Ishikawa (cell line): Measurements from ENCODE around the gene SELPLG.

Experiments used
- CEBPB ChIP-seq: IDR thresholded peaks from 2 replicates; pipeline ENCODE4 v1.6.1; 2012
- CREB1 ChIP-seq: IDR thresholded peaks from 2 replicates; pipeline ENCODE4 v1.6.1; 2012; ENCODE audit warnings: low read depth
- EGR1 ChIP-seq: IDR thresholded peaks from 2 replicates; pipeline ENCODE4 v1.6.1; 2012
- EP300 ChIP-seq: IDR thresholded peaks from 2 replicates; pipeline ENCODE4 v1.6.1; 2012; ENCODE audit warnings: borderline replicate concordance
- FOXM1 ChIP-seq: IDR thresholded peaks from 2 replicates; pipeline ENCODE4 v1.6.1; 2012; ENCODE audit warnings: low read depth, borderline replicate concordance
- NFIC ChIP-seq: IDR thresholded peaks from 2 replicates; pipeline ENCODE4 v1.6.1; 2012
- RAD21 ChIP-seq: IDR thresholded peaks from 2 replicates; pipeline ENCODE4 v1.6.1; 2012; ENCODE audit warnings: low read depth
- TAF1 ChIP-seq: IDR thresholded peaks from 2 replicates; pipeline ENCODE4 v1.6.1; 2012; ENCODE audit warnings: low read depth, mild to moderate bottlenecking
- TCF12 ChIP-seq: IDR thresholded peaks from 2 replicates; pipeline ENCODE4 v1.6.1; 2012; ENCODE audit warnings: low read depth
- TEAD4 ChIP-seq: IDR thresholded peaks from 2 replicates; pipeline ENCODE4 v1.6.1; 2012
- YY1 ChIP-seq: IDR thresholded peaks from 2 replicates; pipeline ENCODE4 v1.6.1; 2012; ENCODE audit warnings: low read depth
- ZBTB7A ChIP-seq: IDR thresholded peaks from 2 replicates; pipeline ENCODE4 v1.6.1; 2012; ENCODE audit warnings: low read depth
- TF ChIP-seq, protein P1 (sequence below): IDR thresholded peaks from 2 replicates; pipeline ENCODE4 v1.6.1; 2012; ENCODE audit warnings: low read depth, mild to moderate bottlenecking
- TF ChIP-seq, protein P2 (sequence below): IDR thresholded peaks from 2 replicates; pipeline ENCODE4 v1.6.1; 2012
- TF ChIP-seq, protein P3 (sequence below): IDR thresholded peaks from 2 replicates; pipeline ENCODE4 v1.6.1; 2012

Gene SELPLG

DNA sequence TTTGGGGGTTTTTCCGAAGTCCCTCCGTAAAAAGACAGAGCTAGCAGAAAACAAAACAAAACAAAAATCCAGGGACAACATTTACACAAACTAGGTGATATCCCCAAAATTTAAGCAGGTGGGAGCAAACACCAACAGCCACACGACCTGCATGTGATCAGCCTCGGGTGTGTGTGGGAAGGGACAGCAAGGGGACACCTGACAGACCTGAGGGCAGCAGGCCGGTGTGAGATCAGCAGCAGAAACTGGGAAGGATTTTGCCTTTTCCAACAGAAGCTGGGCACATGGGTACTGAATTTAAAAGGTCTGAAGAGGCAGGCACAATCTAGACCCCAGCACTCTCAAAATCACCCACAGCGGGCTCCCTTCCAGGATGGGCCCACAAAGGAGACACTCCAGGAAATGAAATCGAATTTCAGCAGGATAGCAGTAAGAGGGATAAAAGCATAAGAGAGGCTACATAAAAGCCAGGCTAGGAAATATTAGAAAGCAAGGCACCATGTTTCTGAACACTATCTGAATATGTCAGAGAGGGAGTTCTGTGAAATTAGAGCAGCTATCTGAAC is 36.5 kb upstream of the SELPLG start:
- TF ChIP-seq EGR1 (no peak), ZBTB7A (no peak), NFIC (no peak), TAF1 (no peak), YY1 (no peak), EP300 (no peak)

DNA sequence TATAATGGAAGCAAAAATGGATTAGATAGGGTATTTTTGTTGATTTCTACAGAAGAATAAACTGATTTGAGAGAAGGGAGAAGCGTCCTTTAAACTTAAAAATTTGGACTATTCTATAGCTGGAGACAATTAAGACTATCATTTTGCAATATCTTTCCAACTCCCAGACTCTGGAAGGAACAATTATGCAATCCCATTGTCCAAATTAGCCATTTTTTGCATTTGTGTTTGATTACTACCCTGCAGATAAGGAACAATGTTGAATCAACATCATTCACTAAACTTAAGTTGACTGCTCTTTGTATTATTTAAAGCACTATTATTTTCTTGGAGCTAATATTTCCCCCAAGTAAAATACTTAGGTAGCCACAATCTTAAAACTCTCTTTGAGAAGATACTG is 34.8 kb upstream of the SELPLG start:
- no peak for TF ChIP-seq TEAD4
- TF ChIP-seq EP300, result no peak
- TF ChIP-seq YY1, result no peak
- TF ChIP-seq RAD21, result no peak
- TF ChIP-seq TAF1, result no peak
- no peak for TF ChIP-seq ZBTB7A
- TF ChIP-seq CREB1, result no peak
- TF ChIP-seq CEBPB, result no peak
- TF ChIP-seq, protein P1, sequence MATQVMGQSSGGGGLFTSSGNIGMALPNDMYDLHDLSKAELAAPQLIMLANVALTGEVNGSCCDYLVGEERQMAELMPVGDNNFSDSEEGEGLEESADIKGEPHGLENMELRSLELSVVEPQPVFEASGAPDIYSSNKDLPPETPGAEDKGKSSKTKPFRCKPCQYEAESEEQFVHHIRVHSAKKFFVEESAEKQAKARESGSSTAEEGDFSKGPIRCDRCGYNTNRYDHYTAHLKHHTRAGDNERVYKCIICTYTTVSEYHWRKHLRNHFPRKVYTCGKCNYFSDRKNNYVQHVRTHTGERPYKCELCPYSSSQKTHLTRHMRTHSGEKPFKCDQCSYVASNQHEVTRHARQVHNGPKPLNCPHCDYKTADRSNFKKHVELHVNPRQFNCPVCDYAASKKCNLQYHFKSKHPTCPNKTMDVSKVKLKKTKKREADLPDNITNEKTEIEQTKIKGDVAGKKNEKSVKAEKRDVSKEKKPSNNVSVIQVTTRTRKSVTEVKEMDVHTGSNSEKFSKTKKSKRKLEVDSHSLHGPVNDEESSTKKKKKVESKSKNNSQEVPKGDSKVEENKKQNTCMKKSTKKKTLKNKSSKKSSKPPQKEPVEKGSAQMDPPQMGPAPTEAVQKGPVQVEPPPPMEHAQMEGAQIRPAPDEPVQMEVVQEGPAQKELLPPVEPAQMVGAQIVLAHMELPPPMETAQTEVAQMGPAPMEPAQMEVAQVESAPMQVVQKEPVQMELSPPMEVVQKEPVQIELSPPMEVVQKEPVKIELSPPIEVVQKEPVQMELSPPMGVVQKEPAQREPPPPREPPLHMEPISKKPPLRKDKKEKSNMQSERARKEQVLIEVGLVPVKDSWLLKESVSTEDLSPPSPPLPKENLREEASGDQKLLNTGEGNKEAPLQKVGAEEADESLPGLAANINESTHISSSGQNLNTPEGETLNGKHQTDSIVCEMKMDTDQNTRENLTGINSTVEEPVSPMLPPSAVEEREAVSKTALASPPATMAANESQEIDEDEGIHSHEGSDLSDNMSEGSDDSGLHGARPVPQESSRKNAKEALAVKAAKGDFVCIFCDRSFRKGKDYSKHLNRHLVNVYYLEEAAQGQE, result no peak
- no peak for TF ChIP-seq EGR1
- TF ChIP-seq, protein P2, sequence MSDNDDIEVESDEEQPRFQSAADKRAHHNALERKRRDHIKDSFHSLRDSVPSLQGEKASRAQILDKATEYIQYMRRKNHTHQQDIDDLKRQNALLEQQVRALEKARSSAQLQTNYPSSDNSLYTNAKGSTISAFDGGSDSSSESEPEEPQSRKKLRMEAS, result no peak
- no peak for TF ChIP-seq FOXM1
- TF ChIP-seq, protein P3, sequence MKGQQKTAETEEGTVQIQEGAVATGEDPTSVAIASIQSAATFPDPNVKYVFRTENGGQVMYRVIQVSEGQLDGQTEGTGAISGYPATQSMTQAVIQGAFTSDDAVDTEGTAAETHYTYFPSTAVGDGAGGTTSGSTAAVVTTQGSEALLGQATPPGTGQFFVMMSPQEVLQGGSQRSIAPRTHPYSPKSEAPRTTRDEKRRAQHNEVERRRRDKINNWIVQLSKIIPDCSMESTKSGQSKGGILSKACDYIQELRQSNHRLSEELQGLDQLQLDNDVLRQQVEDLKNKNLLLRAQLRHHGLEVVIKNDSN, result no peak
- TF ChIP-seq NFIC, result no peak
- TF ChIP-seq TCF12, result no peak

DNA sequence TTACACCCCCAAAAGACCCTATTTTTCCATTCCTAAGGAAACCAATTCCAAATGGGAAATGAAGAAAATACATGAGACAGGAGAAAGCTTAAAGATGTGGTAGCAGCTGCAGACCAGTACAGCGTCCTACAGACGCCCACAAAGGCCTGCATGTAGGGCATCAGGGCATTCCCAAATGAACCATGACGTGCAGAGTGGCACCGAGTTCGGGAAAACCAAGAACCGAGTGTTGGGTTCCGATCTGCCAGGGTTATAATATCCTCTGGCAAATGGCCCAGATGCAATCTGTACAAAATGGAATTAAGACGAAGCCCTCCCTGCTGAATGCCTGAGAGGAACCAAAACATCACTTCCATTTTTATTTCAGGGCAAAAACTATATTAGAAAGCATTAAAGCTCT is 34.4 kb upstream of the SELPLG start:
- TF ChIP-seq ZBTB7A (no peak), YY1 (no peak), CEBPB (no peak), TEAD4 (no peak), EGR1 (no peak), TAF1 (no peak), TCF12 (no peak), NFIC (no peak), EP300 (no peak), RAD21 (no peak), FOXM1 (no peak)
- TF ChIP-seq, protein P2, result no peak
- TF ChIP-seq, protein P3, result no peak
- TF ChIP-seq, protein P1, result no peak

DNA sequence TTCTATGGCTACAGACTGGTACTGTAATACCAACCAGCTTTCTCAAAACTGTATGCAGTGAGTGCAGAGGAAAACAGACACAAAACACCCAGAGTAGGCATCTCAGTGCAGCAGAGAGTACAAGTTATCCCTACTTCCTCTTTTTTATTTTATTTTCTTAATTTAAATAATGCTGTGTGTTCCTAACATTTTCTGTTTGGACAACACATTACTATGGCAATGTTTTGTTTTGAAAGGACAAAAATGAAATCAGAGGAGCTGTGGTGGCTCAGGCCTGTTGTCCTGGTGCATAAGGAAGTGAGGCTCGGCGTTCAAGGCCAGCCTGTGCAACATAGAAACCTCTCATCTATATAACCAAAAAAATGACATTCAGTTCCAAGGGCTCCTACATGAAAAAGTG is 33.7 kb upstream of the SELPLG start:
- TF ChIP-seq RAD21, result no peak
- TF ChIP-seq TCF12, result no peak
- TF ChIP-seq, protein P2, result no peak
- no peak for TF ChIP-seq TEAD4
- TF ChIP-seq CEBPB, result no peak
- TF ChIP-seq, protein P1, result no peak
- TF ChIP-seq, protein P3, result no peak
- TF ChIP-seq FOXM1, result no peak
- TF ChIP-seq NFIC, result no peak
- no peak for TF ChIP-seq YY1
- TF ChIP-seq TAF1, result no peak
- no peak for TF ChIP-seq ZBTB7A
- no peak for TF ChIP-seq CREB1
- no peak for TF ChIP-seq EGR1
- TF ChIP-seq EP300, result no peak
